Prostate gland (tissue), 2 donors: ENCODE results near the gene APAF1.

Source experiments
- POLR2A ChIP-seq: fragments of 450-650 bp; IDR thresholded peaks from one replicate; pipeline ENCODE4 v1.6.1; 2016; ENCODE audit warnings: antibody characterized with exemption, mild to moderate bottlenecking
- POLR2AphosphoS5 ChIP-seq: sonication (generic); formaldehyde crosslinking; IDR thresholded peaks from one replicate; pipeline ENCODE4 v1.6.1; 2017; ENCODE audit warnings: antibody characterized with exemption
- TF ChIP-seq, protein P1 (sequence below), 4 experiments: fragments of 200-600 bp in 2 of 4; fragments of 450-650 bp in 2 of 4; sonication (generic) in 2 of 4; IDR thresholded peaks; 1 replicate in 3 of 4; 2 replicates in 1 of 4; pipeline ENCODE4 v1.5.1; 2016 to 2019; ENCODE audit warnings: antibody characterized with exemption in 4 of 4, mild to moderate bottlenecking in 2 of 4, moderate library complexity in 2 of 4

DNA sequence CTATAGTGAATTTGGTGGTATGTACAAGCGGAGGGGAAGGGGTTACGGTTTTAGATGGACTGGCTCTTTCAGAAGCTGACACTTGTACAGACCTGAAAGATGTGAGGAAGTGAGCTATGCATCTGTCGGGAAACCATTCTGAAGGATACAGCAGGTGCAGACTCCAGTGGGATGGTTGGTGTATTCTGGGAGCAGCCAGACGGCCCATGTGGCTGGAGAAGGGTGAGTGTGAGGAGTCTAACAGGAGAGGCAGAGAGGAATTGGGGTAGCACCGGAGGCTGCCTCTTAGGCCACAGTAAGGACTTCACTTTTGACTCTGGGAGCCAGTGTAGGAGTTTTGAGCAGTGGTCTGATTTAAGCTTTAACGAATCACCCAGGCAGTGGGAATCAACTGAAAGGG is 90.7 kb downstream of the APAF1 start:
- TF ChIP-seq POLR2A: no peak
- TF ChIP-seq, protein P1, sequence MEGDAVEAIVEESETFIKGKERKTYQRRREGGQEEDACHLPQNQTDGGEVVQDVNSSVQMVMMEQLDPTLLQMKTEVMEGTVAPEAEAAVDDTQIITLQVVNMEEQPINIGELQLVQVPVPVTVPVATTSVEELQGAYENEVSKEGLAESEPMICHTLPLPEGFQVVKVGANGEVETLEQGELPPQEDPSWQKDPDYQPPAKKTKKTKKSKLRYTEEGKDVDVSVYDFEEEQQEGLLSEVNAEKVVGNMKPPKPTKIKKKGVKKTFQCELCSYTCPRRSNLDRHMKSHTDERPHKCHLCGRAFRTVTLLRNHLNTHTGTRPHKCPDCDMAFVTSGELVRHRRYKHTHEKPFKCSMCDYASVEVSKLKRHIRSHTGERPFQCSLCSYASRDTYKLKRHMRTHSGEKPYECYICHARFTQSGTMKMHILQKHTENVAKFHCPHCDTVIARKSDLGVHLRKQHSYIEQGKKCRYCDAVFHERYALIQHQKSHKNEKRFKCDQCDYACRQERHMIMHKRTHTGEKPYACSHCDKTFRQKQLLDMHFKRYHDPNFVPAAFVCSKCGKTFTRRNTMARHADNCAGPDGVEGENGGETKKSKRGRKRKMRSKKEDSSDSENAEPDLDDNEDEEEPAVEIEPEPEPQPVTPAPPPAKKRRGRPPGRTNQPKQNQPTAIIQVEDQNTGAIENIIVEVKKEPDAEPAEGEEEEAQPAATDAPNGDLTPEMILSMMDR (IDR thresholded peaks at IDR 0.05): no peak
- no peak for TF ChIP-seq POLR2AphosphoS5
